Esophagus squamous epithelium (tissue), 4 donors: Measurements from ENCODE around the gene ANGPTL1.

ENCODE experiments used
- POLR2A ChIP-seq, 4 donors: fragments of 450-650 bp; IDR thresholded peaks; one replicate each; pipeline ENCODE4 v1.6.1; 2017; ENCODE audit warnings: antibody characterized with exemption in 4 of 4, mild to moderate bottlenecking in 4 of 4, moderate library complexity in 3 of 4
- TF ChIP-seq, protein P1 (sequence below), 6 experiments: fragments of 450-650 bp in 4 of 6; fragments of 200-600 bp in 2 of 6; sonication (generic) in 2 of 6; IDR thresholded peaks; one replicate each; pipeline ENCODE4 v1.5.1; 2016 to 2019; ENCODE audit warnings: antibody characterized with exemption in 6 of 6, mild to moderate bottlenecking in 4 of 6, moderate library complexity in 4 of 6

DNA sequence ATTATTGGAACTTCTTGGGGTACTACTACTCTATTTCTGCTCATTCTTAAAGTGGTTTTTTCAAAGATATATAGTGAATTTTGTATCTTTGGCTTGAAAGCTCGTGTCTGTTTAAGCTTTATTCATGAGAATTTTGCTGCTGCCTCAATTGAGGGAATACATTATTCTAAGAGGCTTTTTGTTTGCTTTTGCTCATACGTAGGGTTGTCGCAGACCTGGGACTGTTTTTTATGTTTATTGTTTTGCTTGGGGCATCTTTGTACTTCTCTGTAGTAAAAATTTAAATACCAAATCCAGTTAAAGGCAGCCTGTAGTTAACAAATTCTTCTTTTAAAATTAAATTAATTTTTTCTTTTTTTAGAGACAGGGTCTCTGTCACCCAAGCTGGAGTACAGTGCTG, 62.3 kb downstream of the ANGPTL1 start:
- no peak for TF ChIP-seq POLR2A (IDR thresholded peaks at IDR 0.05)
- TF ChIP-seq, protein P1, sequence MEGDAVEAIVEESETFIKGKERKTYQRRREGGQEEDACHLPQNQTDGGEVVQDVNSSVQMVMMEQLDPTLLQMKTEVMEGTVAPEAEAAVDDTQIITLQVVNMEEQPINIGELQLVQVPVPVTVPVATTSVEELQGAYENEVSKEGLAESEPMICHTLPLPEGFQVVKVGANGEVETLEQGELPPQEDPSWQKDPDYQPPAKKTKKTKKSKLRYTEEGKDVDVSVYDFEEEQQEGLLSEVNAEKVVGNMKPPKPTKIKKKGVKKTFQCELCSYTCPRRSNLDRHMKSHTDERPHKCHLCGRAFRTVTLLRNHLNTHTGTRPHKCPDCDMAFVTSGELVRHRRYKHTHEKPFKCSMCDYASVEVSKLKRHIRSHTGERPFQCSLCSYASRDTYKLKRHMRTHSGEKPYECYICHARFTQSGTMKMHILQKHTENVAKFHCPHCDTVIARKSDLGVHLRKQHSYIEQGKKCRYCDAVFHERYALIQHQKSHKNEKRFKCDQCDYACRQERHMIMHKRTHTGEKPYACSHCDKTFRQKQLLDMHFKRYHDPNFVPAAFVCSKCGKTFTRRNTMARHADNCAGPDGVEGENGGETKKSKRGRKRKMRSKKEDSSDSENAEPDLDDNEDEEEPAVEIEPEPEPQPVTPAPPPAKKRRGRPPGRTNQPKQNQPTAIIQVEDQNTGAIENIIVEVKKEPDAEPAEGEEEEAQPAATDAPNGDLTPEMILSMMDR (IDR thresholded peaks at IDR 0.05): no peak
